H1 (cell line): ENCODE measurements around the gene NXNL2. TPM values are rescaled to one million over a fixed set of nuclear protein-coding genes. Genes with fewer than 3 reads are reported as not detected.

Source experiments
- CTCF ChIA-PET: fragments of 300-600 bp; sonication (Branson Sonifier 250); formaldehyde crosslinking; loops from one replicate; lab custom pipeline; 2021; ENCODE audit not compliant: partially characterized antibody; lab: Charles Lee
- POLR2A ChIA-PET: fragments of 300-600 bp; sonication (Branson Sonifier 250); formaldehyde crosslinking; loops from one replicate; lab custom pipeline; 2021; ENCODE audit warnings: inconsistent platforms; ENCODE audit not compliant: partially characterized antibody; lab: Charles Lee
- DNase-seq, 2 experiments: peaks; one replicate each; pipeline versions ENCODE4 v3.0.0 to v3.0.0-alpha.2; 2010 to 2022; ENCODE audit warnings: low spot score in 2 of 2, low read depth in 1 of 2, mixed read lengths in 1 of 2
- FAIRE-seq: peaks from 2 replicates; lab custom pipeline; 2011; peaks lifted over from hg19 to GRCh38; lab: Jason Lieb, UNC
- H2AFZ ChIP-seq: 2 replicates; pipeline ENCODE4 v1.8.1; 2012; ENCODE audit warnings: low read length, inconsistent platforms
- H2AK5ac ChIP-seq: 2 replicates; pipeline ENCODE4 v1.6.1; 2013; ENCODE audit warnings: low read depth, low read length
- H2BK120ac ChIP-seq: replicated peaks from 2 replicates; pipeline ENCODE3; 2013; ENCODE audit warnings: low read depth, low read length, inconsistent platforms
- H2BK12ac ChIP-seq: 2 replicates; pipeline ENCODE4 v1.6.1; 2013; ENCODE audit warnings: low read depth, low read length
- H2BK15ac ChIP-seq: 2 replicates; pipeline ENCODE4 v1.6.1; 2013; ENCODE audit warnings: low read length
- H2BK20ac ChIP-seq: 2 replicates; pipeline ENCODE4 v1.6.1; 2013; ENCODE audit warnings: low read length
- H2BK5ac ChIP-seq: 2 replicates; pipeline ENCODE4 v1.6.1; 2013; ENCODE audit warnings: low read depth, low read length
- H3K14ac ChIP-seq: 2 replicates; pipeline ENCODE4 v1.6.1; 2013; ENCODE audit warnings: inconsistent platforms; ENCODE audit not compliant: insufficient read length
- H3K18ac ChIP-seq: 2 replicates; pipeline ENCODE4 v1.6.1; 2013; ENCODE audit warnings: low read length; ENCODE audit errors: extremely low read depth
- H3K23ac ChIP-seq: 2 replicates; pipeline ENCODE4 v1.6.1; 2013; ENCODE audit warnings: inconsistent platforms; ENCODE audit not compliant: insufficient read length
- H3K23me2 ChIP-seq: 2 replicates; pipeline ENCODE4 v1.6.1; 2013; ENCODE audit warnings: low read depth, low read length
- H3K27ac ChIP-seq: 2 replicates; pipeline ENCODE4 v1.6.1; 2011; ENCODE audit warnings: low read depth, low read length, inconsistent platforms
- H3K27me3 ChIP-seq, 4 experiments: replicated peaks in 1 of 4; 1 replicate in 1 of 4; 2 replicates in 3 of 4; pipeline versions ENCODE4 v1.6.1 to v1.8.1; 2011 to 2013; ENCODE audit warnings: low read length in 3 of 4, mild to moderate bottlenecking in 3 of 4, inconsistent platforms in 2 of 4, mixed read lengths in 2 of 4, moderate library complexity in 1 of 4; ENCODE audit not compliant: control insufficient read depth in 3 of 4, insufficient read depth in 3 of 4; ENCODE audit errors: extremely low read depth in 1 of 4
- H3K36me3 ChIP-seq, 4 experiments: 2 replicates each; pipeline versions ENCODE4 v1.6.1 to v1.8.1; 2011 to 2013; ENCODE audit warnings: mild to moderate bottlenecking in 4 of 4, low read length in 3 of 4, moderate library complexity in 2 of 4, control low read depth in 1 of 4, inconsistent platforms in 1 of 4; ENCODE audit not compliant: insufficient read depth in 4 of 4, control insufficient read depth in 2 of 4
- H3K4ac ChIP-seq: replicated peaks from 2 replicates; pipeline ENCODE3; 2013; ENCODE audit warnings: low read length, low read depth, mixed read lengths, inconsistent platforms; ENCODE audit not compliant: insufficient read length
- H3K4me1 ChIP-seq, 4 experiments: replicated peaks in 1 of 4; 1 replicate in 1 of 4; 2 replicates in 3 of 4; pipeline versions ENCODE4 v1.6.1 to v1.8.1; 2011 to 2013; ENCODE audit warnings: low read length in 3 of 4, inconsistent platforms in 2 of 4, mixed read lengths in 1 of 4; ENCODE audit not compliant: insufficient read depth in 4 of 4, control insufficient read depth in 3 of 4
- H3K4me2 ChIP-seq, 2 experiments: 2 replicates each; pipeline versions ENCODE4 v1.6.1 to v1.8.1; 2011 to 2013; ENCODE audit warnings: low read depth in 2 of 2, low read length in 2 of 2, control low read depth in 1 of 2, inconsistent platforms in 1 of 2, mild to moderate bottlenecking in 1 of 2; ENCODE audit not compliant: insufficient read depth in 1 of 2
- H3K4me3 ChIP-seq, 4 experiments: fragments of 200-600, 300-600 bp in 1 of 4; sonication (generic), shearing (Covaris generic), sonication (Bioruptor Twin) in 1 of 4; 2 replicates each; pipeline versions ENCODE4 v1.5.1 to v1.8.1; 2011 to 2016; ENCODE audit warnings: low read length in 4 of 4, low read depth in 3 of 4, control low read depth in 2 of 4, inconsistent platforms in 2 of 4, mild to moderate bottlenecking in 2 of 4, mixed read lengths in 1 of 4, moderate library complexity in 1 of 4; ENCODE audit not compliant: insufficient read depth in 2 of 4; ENCODE audit errors: extremely low read depth in 1 of 4
- H3K56ac ChIP-seq: replicated peaks from 2 replicates; pipeline ENCODE3; 2013; ENCODE audit warnings: low read depth, mild to moderate bottlenecking, mixed read lengths, low read length, inconsistent platforms; ENCODE audit not compliant: insufficient read length
- H3K79me1 ChIP-seq: 2 replicates; pipeline ENCODE4 v1.6.1; 2013; ENCODE audit warnings: low read depth, low read length, control low read depth
- H3K79me2 ChIP-seq, 2 experiments: 2 replicates each; pipeline versions ENCODE4 v1.6.1 to v1.8.1; 2012 to 2013; ENCODE audit warnings: low read length in 2 of 2, mild to moderate bottlenecking in 2 of 2, inconsistent platforms in 1 of 2; ENCODE audit not compliant: insufficient read depth in 2 of 2, control insufficient read depth in 1 of 2
- H3K9ac ChIP-seq, 4 experiments: replicated peaks in 1 of 4; 1 replicate in 1 of 4; 2 replicates in 3 of 4; pipeline versions ENCODE4 v1.6.1 to v1.8.1; 2011 to 2013; ENCODE audit warnings: low read depth in 3 of 4, low read length in 3 of 4, control low read depth in 2 of 4, mild to moderate bottlenecking in 2 of 4, moderate library complexity in 2 of 4, inconsistent platforms in 1 of 4; ENCODE audit errors: extremely low read depth in 1 of 4
- H3K9me3 ChIP-seq, 2 experiments: 2 replicates each; pipeline versions ENCODE4 v1.6.1 to v1.8.1; 2012 to 2013; ENCODE audit warnings: mild to moderate bottlenecking in 2 of 2, moderate library complexity in 2 of 2, control low read depth in 1 of 2, inconsistent platforms in 1 of 2, low read depth in 1 of 2, low read length in 1 of 2, mixed read lengths in 1 of 2; ENCODE audit not compliant: insufficient read depth in 2 of 2
- H4K20me1 ChIP-seq, 2 experiments: replicated peaks in 1 of 2; 2 replicates each; pipeline versions ENCODE3 to v1.8.1; 2011 to 2013; ENCODE audit warnings: inconsistent platforms in 2 of 2, low read length in 2 of 2, mild to moderate bottlenecking in 1 of 2; ENCODE audit not compliant: insufficient read depth in 2 of 2, control insufficient read depth in 1 of 2
- H4K5ac ChIP-seq: 2 replicates; pipeline ENCODE4 v1.6.1; 2013; ENCODE audit warnings: low read length, low read depth, mixed read lengths, inconsistent platforms; ENCODE audit not compliant: insufficient read length
- H4K8ac ChIP-seq: 2 replicates; pipeline ENCODE4 v1.8.0; 2013; ENCODE audit warnings: mild to moderate bottlenecking, moderate library complexity, low read length, inconsistent platforms; ENCODE audit not compliant: insufficient read depth; ENCODE audit errors: extremely low read depth
- H4K91ac ChIP-seq: replicated peaks from 2 replicates; pipeline ENCODE3; 2013; ENCODE audit warnings: low read length, mixed read lengths, inconsistent platforms; ENCODE audit not compliant: insufficient read length
- WGBS, 2 experiments: shearing (Covaris generic) in 1 of 2; methylation state at CpG; one replicate each; pipeline versions ENCODE4 v1.1.6 to v1.1.7; 2013 to 2015; ENCODE audit warnings: low lambda C conversion rate in 2 of 2, mixed read lengths in 2 of 2, inconsistent platforms in 1 of 2, low coverage in 1 of 2, missing lambda C conversion rate in 1 of 2; ENCODE audit not compliant: insufficient replicate concordance in 2 of 2, insufficient coverage in 1 of 2, insufficient read length in 1 of 2; ENCODE audit errors: extremely low coverage in 1 of 2, missing lambda C conversion rate in 1 of 2; 5-methylcytosine and 5-hydroxymethylcytosine counted together
- polyA plus RNA-seq, 7 experiments: library from polyadenylated mRNA; depleted of rRNA in 3 of 7; stranded (reverse) in 5 of 7; unstranded in 2 of 7; fragments of >200 nt in 5 of 7; fragments of 200-250 nt in 2 of 7; gene quantifications; 1 replicate in 5 of 7; 2 replicates in 1 of 7; 4 replicates in 1 of 7; pipeline versions ENCODE4 v1.2.1 to v1.2.3, GENCODE V29; 2011 to 2013; ENCODE audit warnings: missing spikeins in 2 of 7, mixed read lengths in 2 of 7
- total RNA-seq: library from RNA; stranded (reverse); fragmentation: NEBNext Ultra II Directional; extraction: Animal tissue kit (Norgen Biotek cat#: 25700); gene quantifications from 2 replicates; pipeline ENCODE4 v1.2.1, GENCODE V29; 2021

NXNL2 gene
- total and polyA plus RNA-seq, 2 of the 8 experiments (the other 6 are each of a cell fraction or from before 2014, with no cell fraction given): 1.9 to 2.6 TPM

DNA sequence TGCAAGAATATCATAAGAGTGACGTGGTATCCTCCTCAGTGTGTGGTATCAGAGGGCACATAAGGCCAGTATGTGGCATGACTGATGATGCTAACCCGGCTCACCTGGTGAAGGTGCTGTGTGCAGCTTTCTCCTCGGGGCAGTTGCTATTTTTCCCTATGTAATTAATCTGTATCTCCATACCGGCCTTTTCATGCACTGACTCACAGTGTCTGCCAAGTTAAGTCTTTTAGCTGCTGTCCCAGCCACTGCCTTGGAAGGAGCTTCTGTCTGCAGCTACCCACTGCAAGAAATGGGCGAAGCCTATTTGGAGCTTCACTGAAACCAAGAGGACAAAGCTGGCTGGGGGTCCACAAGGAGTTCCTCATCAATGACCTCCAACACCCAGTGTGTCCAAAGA lies 46.0 kb downstream of the NXNL2 start:
- Histone ChIP-seq H3K79me2 (no peaks in the 10 kb centered on the region), H4K5ac (no peak overlapping the region), H3K9ac (no peak overlapping the region), H3K79me1 (no peaks in the 10 kb centered on the region), H2BK120ac (no peak overlapping the region), H3K4me1 (no peaks in the 10 kb centered on the region; a peak in 1 of 7 replicates), H4K20me1 (no peaks in the 10 kb centered on the region), H3K14ac (no peak overlapping the region), H4K8ac (no peak overlapping the region), H3K36me3 (no peaks in the 10 kb centered on the region), H2AFZ (no peak overlapping the region), H3K23me2 (no peaks in the 10 kb centered on the region), H2BK5ac (no peak overlapping the region), H4K91ac (no peak overlapping the region), H2BK12ac (no peak overlapping the region), H3K56ac (no peak overlapping the region), H2BK20ac (no peak overlapping the region), H3K27ac (no peak overlapping the region), H2BK15ac (no peak overlapping the region), H3K18ac (no peak overlapping the region), H3K4me3 (no peak overlapping the region), H2AK5ac (no peak overlapping the region), H3K4me2 (no peak overlapping the region), H3K27me3 (no peaks in the 10 kb centered on the region; a peak in 1 of 7 replicates), H3K9me3 (no peaks in the 10 kb centered on the region), H3K4ac (no peak overlapping the region), H3K23ac (no peak overlapping the region)
- POLR2A ChIA-PET: interaction anchor here (0.9 kb wide), 1 partner anchor 45 kb away, joined by 3 read pairs; no protein-coding TSS in a partner anchor
- 94% methylated on average over 5 of the region's 5 CpGs; no CpG with 5 or more reads in 1 of the 2 experiments for WGBS, 2 experiments
- DNase-seq (no peak), FAIRE-seq (no peak)
- CTCF ChIA-PET: interaction anchor here (0.6 to 3.9 kb wide), 8 partner anchors 10 to 679 kb away, joined by 3 to 21 read pairs (median 3); no protein-coding TSS in a partner anchor
